MM.1S (cell line): ENCODE data around the gene HOXB7.

Source experiments
- EZH2 ChIP-seq: fragments of 300-600 bp; sonication (generic); optimal IDR thresholded peaks from 2 replicates; pipeline ENCODE3; 2017; ENCODE audit warnings: low read depth, mild to moderate bottlenecking, antibody characterized with exemption, low read length, mixed read lengths
- EZH2phosphoT487 ChIP-seq: fragments of 300-600 bp; sonication (generic); IDR thresholded peaks from 2 replicates; pipeline ENCODE4 v1.6.1; 2018; ENCODE audit warnings: antibody characterized with exemption, low read length
- TF ChIP-seq, protein P1 (sequence below): fragments of 300-600 bp; sonication (generic); IDR thresholded peaks from 2 replicates; pipeline ENCODE4 v1.5.1; 2016; ENCODE audit warnings: antibody characterized with exemption, low read length, mixed read lengths

DNA sequence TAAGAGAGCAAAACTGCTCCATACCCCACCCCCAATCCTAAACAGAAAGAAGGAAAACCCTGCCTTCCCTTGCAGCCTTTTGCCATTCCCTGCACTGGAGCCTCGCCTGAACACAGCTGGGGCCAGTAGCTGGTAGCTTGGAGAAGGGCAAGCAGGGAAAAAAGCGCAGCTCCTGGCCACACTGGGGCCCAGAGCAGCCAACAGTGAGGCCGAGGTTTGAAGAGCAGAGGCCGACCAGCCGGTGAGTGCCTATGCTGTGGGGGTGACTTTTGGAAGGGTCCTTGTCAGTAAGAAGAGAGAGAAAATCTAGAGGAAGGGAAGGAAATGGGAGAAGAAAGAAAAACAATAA is 18.6 kb upstream of the HOXB7 start:
- TF ChIP-seq, protein P1, sequence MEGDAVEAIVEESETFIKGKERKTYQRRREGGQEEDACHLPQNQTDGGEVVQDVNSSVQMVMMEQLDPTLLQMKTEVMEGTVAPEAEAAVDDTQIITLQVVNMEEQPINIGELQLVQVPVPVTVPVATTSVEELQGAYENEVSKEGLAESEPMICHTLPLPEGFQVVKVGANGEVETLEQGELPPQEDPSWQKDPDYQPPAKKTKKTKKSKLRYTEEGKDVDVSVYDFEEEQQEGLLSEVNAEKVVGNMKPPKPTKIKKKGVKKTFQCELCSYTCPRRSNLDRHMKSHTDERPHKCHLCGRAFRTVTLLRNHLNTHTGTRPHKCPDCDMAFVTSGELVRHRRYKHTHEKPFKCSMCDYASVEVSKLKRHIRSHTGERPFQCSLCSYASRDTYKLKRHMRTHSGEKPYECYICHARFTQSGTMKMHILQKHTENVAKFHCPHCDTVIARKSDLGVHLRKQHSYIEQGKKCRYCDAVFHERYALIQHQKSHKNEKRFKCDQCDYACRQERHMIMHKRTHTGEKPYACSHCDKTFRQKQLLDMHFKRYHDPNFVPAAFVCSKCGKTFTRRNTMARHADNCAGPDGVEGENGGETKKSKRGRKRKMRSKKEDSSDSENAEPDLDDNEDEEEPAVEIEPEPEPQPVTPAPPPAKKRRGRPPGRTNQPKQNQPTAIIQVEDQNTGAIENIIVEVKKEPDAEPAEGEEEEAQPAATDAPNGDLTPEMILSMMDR: no peak
- TF ChIP-seq EZH2 (no peak), EZH2phosphoT487 (no peak)
